ENCODE data around the gene CSF2.

DNA sequence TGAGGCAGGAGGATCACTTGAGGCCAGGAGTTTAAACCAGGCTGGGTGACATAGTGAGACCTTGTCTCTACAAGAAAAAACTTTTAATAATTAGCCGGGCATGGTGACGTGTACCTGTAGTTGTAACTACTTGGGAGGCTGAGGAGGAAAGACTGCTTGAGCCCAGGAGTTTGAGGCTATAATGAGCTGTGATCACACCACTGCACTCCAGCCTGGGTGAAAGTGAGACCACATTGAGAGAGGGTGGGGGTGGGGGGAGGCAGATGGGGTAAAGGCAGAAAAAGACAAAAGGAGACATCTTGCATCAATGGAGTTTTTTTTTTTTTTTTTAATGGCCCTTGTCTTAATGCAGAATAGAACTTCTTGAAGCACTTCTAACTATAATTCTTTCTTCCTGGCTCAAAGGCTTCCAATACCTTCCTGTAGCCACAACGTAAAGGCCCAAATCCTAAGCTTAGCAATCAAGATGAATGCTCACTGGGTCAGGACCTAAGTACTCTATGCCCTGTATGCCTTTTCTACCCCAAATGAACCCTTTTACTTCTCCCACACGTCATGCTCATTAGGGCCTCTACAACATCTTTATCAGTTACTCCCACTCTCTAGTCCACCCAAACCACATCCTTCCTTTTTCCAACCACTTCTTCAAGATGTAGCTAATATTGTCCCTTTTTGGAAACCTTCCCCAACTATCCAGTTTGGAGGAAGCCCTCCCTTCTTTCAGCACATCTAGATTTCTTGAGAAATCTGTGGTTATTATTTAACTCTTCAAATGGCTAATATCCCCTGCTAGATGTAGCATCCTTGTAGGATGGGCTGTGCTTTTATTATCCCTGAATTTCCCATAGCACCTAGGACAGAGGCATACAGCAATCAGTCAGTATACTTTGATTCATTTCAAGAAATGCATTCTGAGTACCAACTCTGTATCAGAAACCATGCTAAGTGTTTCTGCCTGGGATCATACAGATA is 40.8 kb downstream of the CSF2 start:
- TF ChIP-seq, protein P1, sequence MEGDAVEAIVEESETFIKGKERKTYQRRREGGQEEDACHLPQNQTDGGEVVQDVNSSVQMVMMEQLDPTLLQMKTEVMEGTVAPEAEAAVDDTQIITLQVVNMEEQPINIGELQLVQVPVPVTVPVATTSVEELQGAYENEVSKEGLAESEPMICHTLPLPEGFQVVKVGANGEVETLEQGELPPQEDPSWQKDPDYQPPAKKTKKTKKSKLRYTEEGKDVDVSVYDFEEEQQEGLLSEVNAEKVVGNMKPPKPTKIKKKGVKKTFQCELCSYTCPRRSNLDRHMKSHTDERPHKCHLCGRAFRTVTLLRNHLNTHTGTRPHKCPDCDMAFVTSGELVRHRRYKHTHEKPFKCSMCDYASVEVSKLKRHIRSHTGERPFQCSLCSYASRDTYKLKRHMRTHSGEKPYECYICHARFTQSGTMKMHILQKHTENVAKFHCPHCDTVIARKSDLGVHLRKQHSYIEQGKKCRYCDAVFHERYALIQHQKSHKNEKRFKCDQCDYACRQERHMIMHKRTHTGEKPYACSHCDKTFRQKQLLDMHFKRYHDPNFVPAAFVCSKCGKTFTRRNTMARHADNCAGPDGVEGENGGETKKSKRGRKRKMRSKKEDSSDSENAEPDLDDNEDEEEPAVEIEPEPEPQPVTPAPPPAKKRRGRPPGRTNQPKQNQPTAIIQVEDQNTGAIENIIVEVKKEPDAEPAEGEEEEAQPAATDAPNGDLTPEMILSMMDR (IDR thresholded peaks at IDR 0.05): no peak
- TF ChIP-seq POLR2A (IDR thresholded peaks at IDR 0.05): no peak

Measured in esophagus squamous epithelium (tissue), 4 donors.